Measurements from ENCODE around the gene OST4.

The OST4 gene

DNA sequence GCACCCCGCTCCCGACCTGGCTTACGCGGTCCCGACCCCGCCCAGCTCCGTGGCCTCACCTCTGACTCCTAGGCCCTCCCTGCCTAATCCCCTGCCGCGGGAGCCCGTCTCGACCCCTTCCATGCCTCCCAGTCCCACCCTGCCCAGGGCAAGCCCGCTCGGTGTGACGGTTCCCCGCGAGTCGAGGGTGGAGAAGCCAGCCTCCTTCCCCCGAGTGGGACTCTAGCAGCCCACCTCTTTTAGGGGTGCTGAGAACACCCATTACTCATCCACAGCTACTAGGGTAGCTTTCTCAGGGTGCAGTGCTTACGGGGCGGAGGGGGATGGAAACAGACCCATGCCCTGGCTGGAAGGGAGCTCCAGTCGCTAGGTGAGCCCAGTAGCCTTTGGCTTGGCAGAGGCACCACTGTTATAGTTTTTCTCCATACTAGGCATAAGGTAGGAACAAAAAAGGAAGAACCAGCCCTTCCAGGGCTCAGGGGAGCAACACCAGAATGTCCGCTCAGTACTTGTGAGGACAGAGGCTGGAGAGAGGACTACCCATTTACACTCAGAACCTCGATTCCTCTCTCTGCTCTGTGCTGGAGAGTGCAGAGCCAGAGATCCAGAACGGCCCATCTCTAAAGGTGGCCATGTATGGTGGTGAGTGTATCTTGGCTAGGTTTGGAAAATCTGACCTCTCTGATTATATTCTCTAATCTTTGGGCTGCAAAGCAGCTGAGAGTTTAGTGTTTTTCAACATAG is 19.4 kb downstream of the OST4 start:
- H3K4me3 ChIP-seq (replicated peaks; ENCODE audit: insufficient read depth, low read length), result peak overlapping the region; percentile 98
- DNase-seq (ENCODE audit: low read depth in 1 of 2, low spot score in 1 of 2), result peak in 1 of 2 experiments; percentile 13
- H3K27ac ChIP-seq (replicated peaks), result peak overlapping the region; percentile 82
- TF ChIP-seq GABPA (IDR thresholded peaks at IDR 0.05; ENCODE audit: low read depth) (no peak), POLR2AphosphoS5 (IDR thresholded peaks at IDR 0.05; ENCODE audit: low read depth) (no peak), SPI1 (IDR thresholded peaks at IDR 0.05; ENCODE audit: borderline replicate concordance, low read depth) (no peak)
- TF ChIP-seq, protein P1, sequence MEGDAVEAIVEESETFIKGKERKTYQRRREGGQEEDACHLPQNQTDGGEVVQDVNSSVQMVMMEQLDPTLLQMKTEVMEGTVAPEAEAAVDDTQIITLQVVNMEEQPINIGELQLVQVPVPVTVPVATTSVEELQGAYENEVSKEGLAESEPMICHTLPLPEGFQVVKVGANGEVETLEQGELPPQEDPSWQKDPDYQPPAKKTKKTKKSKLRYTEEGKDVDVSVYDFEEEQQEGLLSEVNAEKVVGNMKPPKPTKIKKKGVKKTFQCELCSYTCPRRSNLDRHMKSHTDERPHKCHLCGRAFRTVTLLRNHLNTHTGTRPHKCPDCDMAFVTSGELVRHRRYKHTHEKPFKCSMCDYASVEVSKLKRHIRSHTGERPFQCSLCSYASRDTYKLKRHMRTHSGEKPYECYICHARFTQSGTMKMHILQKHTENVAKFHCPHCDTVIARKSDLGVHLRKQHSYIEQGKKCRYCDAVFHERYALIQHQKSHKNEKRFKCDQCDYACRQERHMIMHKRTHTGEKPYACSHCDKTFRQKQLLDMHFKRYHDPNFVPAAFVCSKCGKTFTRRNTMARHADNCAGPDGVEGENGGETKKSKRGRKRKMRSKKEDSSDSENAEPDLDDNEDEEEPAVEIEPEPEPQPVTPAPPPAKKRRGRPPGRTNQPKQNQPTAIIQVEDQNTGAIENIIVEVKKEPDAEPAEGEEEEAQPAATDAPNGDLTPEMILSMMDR (IDR thresholded peaks at IDR 0.05; ENCODE audit: insufficient read depth, low read length), result no peak
- TF ChIP-seq, protein P2, sequence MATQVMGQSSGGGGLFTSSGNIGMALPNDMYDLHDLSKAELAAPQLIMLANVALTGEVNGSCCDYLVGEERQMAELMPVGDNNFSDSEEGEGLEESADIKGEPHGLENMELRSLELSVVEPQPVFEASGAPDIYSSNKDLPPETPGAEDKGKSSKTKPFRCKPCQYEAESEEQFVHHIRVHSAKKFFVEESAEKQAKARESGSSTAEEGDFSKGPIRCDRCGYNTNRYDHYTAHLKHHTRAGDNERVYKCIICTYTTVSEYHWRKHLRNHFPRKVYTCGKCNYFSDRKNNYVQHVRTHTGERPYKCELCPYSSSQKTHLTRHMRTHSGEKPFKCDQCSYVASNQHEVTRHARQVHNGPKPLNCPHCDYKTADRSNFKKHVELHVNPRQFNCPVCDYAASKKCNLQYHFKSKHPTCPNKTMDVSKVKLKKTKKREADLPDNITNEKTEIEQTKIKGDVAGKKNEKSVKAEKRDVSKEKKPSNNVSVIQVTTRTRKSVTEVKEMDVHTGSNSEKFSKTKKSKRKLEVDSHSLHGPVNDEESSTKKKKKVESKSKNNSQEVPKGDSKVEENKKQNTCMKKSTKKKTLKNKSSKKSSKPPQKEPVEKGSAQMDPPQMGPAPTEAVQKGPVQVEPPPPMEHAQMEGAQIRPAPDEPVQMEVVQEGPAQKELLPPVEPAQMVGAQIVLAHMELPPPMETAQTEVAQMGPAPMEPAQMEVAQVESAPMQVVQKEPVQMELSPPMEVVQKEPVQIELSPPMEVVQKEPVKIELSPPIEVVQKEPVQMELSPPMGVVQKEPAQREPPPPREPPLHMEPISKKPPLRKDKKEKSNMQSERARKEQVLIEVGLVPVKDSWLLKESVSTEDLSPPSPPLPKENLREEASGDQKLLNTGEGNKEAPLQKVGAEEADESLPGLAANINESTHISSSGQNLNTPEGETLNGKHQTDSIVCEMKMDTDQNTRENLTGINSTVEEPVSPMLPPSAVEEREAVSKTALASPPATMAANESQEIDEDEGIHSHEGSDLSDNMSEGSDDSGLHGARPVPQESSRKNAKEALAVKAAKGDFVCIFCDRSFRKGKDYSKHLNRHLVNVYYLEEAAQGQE (IDR thresholded peaks at IDR 0.05; ENCODE audit: insufficient replicate concordance, low read depth), result no peak
- no peaks in the 10 kb centered on the region for H3K27me3 ChIP-seq (ENCODE audit: insufficient read depth, poor library complexity, severe bottlenecking)

DNA sequence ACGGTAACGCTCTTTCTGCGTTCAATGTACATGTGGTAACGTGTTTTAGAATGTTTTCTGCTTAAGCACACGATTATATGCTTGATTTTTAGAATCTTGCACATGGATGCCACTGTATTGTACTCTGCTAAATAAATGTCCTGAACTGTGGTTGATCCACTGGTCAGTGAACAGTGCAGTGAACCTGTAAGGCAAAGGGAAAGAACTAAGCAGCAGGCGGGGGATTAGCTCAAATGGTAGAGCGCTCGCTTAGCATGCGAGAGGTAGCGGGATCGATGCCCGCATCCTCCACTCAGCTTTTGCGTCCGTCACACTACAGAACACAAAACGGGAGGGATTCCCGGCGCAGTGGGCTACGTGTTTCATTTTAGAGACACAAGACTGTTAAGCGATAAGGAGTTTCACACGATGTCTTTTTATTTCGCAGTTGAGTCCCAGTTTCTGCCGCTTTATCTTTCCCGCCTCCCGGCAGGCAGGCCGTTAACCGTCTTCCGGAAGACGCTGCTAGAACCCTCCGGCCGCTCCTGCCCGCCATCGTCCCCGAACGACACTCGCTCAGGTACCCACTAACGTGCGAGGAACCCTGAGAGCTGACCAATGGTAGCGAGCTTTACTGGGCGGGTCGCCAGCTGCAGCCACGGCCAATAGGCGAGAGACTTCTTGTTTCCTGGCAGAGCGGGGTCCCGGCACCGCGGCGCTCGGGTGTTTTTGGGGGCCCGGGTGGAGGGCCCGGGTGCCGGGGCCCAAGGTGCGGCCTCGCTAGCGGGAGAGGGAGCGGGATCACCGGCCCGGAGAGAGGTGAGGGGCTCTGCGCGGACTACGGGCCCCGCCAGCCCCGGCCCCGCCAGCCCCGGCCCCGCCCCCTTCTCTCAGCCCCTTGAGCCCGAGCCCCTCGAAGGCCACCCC is 20.2 kb downstream of the OST4 start, which contains the start of gene AGBL5:
TSS of gene AGBL5 (plus strand) at position 673 of the 906 bp plus-strand sequence. CDS start 1,291 bp downstream, outside the sequence.
- H3K27me3 ChIP-seq (ENCODE audit: insufficient read depth, poor library complexity, severe bottlenecking), result no peaks in the 10 kb centered on the region
- H3K4me3 ChIP-seq (replicated peaks; ENCODE audit: insufficient read depth, low read length), result peak within 1 kb of the TSS; percentile 98
- H3K27ac ChIP-seq (replicated peaks), result peak within 1 kb of the TSS; percentile 82

GRCh38 chr2:27050281-27050995 is 21.0 kb downstream of the OST4 start:
- TF ChIP-seq, protein P1 (IDR thresholded peaks at IDR 0.05; ENCODE audit: insufficient read depth, low read length), result no peak
- TF ChIP-seq, protein P2 (IDR thresholded peaks at IDR 0.05; ENCODE audit: insufficient replicate concordance, low read depth), result no peak
- TF ChIP-seq GABPA (IDR thresholded peaks at IDR 0.05; ENCODE audit: low read depth), result no peak; the same call in 1 of the 2 replicates
- no peak for TF ChIP-seq POLR2AphosphoS5 (IDR thresholded peaks at IDR 0.05; ENCODE audit: low read depth)
- no peak for TF ChIP-seq SPI1 (IDR thresholded peaks at IDR 0.05; ENCODE audit: borderline replicate concordance, low read depth)
- peak overlapping the region; percentile 98 for H3K4me3 ChIP-seq (replicated peaks; ENCODE audit: insufficient read depth, low read length)
- peak overlapping the region; percentile 82 for H3K27ac ChIP-seq (replicated peaks)
- H3K27me3 ChIP-seq (ENCODE audit: insufficient read depth, poor library complexity, severe bottlenecking), result no peaks in the 10 kb centered on the region
- DNase-seq (ENCODE audit: low read depth in 1 of 2, low spot score in 1 of 2), result peak; percentile 87 to 89

More for the DNA sequence above, 20.2 kb downstream of the OST4 start, which contains the start of gene AGBL5:
- DNase-seq (ENCODE audit: low read depth in 1 of 2, low spot score in 1 of 2), result peak; percentile 92 to 98
- TF ChIP-seq, protein P2 (IDR thresholded peaks at IDR 0.05; ENCODE audit: insufficient replicate concordance, low read depth), result no peak
- TF ChIP-seq POLR2AphosphoS5 (IDR thresholded peaks at IDR 0.05; ENCODE audit: low read depth), result peak; percentile 74
- TF ChIP-seq SPI1 (IDR thresholded peaks at IDR 0.05; ENCODE audit: borderline replicate concordance, low read depth), result 0 out of 2 replicates have a peak, but pooled peaks have one; percentile 6

Measured in HL-60 (cell line).